Measurements from ENCODE around the gene CYB561A3. TPM values are rescaled to one million over a fixed set of nuclear protein-coding genes. Genes with fewer than 3 reads are reported as not detected.

Gene CYB561A3
- total and polyA plus RNA-seq, 9 donors: 8.8 to 21.3 (median 16.3) TPM

DNA sequence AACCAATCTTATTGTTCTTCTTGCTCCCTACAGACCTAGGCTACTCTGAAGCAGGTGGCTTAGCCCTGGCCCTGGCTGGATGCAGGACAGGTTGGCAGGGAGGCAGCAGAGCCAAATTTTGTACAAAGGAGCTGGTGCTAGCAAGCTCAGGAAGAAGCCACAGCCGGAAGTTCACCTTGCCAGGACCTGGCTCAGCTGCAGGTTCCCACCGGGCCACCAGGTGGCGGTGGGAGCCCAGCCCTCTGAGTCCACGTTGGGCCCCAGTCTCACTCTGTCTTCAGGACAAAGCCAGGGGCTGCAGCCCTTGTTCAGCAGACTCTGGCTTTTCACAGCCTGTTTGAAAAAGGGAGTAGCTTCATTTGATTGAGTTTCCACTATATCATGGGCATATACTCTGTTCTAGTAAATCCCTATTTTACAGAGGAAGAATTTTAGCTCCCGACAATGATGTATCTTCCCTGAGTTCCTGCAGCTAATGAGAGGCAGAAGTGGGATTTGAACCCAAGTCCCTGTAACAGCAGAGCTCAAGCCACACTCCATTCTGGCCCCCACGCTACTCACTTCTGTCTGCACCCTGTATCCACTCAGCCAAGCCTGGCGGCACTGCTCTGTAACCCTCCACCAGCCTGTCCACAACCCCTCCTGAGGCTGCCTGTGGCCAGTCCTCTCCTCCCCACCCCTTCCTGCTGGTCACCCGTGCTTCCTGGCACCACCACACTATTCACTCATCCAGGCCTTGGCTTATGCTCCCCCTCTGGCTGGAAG, 25.3 kb downstream of the CYB561A3 start:
- H3K4me3 ChIP-seq (ENCODE audit: low read length): no peak overlapping the region
- peaks cover 20% of the 10 kb centered on the region for H3K4me1 ChIP-seq (ENCODE audit: control insufficient read depth, insufficient read depth, low read length)
- 16% methylated on average over 6 of the region's 8 CpGs for WGBS (ENCODE audit: insufficient coverage)
- H3K9me3 ChIP-seq (replicated peaks; ENCODE audit: control insufficient read depth, low read depth, low read length): no peaks in the 10 kb centered on the region
- no peak overlapping the region for H3K27ac ChIP-seq (ENCODE audit: low read length)
- peak; percentile 80 for DNase-seq
- peaks cover 22% of the 10 kb centered on the region for H3K36me3 ChIP-seq (ENCODE audit: control insufficient read depth, insufficient read depth, low read length)
- H3K27me3 ChIP-seq (ENCODE audit: control insufficient read depth, insufficient read depth, low read length): no peaks in the 10 kb centered on the region

DNA sequence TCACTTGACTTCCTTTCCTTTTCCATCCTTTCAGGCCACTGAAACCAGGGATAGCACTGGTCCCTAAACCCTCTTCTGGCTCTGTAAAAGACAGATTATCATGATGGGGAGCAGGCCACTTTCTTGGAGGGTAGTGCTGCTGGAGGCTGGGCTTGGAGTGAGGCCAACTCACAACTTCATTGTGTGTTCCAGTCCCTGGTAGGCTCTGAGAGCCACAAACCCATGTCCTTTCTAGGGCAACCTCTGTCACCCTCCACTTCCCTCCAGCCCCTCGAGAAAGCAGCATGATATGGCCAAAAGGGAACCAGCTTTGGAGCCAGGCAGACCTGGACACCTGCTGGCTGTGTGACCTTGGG, 26.3 kb downstream of the CYB561A3 start:
- 67% methylated on average over 1 of the region's 1 CpG for WGBS (ENCODE audit: insufficient coverage)
- Histone ChIP-seq H3K4me3 (ENCODE audit: low read length) (no peak overlapping the region), H3K27ac (ENCODE audit: low read length) (no peak overlapping the region)

DNA sequence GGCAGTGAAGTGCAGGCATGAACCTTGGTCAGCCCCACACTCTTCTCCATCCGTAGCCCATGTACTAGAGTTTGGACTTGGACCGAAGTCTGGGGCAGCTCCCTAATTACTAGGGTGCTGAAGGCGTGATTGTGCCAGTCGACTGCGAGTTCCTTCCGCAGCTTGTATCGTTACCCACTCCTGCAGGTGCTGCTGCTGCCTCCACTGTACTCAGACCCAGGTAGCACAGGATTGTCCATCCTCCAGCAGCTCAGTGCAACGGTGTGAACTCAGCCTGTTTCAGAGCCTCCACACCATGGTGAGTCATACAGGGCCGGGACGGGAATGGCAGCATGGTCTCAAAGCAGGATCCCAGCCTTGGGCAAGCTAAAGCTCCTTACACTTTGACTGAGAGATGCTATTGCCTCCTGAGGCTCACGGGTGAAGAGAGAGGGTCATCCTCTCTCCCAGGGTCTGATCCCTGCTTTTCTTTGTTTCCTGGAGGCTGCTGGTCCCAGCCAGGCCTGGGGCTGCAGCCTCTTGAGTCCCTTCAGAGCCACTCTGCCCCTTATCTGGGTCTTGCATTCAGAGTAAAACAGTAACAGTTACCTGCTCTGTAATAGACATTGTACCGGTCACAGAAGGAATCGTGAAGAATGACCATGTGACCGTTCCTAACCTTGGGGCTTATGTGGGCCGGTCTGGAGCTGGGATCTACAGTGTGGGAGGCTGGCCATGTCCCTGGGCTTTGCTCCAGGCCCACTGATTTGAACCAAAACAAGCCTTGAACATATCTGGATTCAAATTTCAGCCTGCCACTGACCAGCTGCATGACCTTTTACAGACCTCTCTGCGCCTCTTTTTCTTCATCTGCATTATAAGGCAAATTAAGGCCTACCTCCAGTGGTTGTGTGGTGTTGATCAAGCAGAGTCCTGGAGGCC, 27.0 kb downstream of the CYB561A3 start:
- H3K36me3 ChIP-seq (ENCODE audit: control insufficient read depth, insufficient read depth, low read length): peaks cover 20% of the 10 kb centered on the region
- H3K27ac ChIP-seq (ENCODE audit: low read length): no peak overlapping the region
- peak; percentile 19 for DNase-seq
- no peaks in the 10 kb centered on the region for H3K27me3 ChIP-seq (ENCODE audit: control insufficient read depth, insufficient read depth, low read length)
- H3K9me3 ChIP-seq (replicated peaks; ENCODE audit: control insufficient read depth, low read depth, low read length): no peaks in the 10 kb centered on the region
- peaks cover 23% of the 10 kb centered on the region for H3K4me1 ChIP-seq (ENCODE audit: control insufficient read depth, insufficient read depth, low read length)
- 81% methylated on average over 15 of the region's 16 CpGs for WGBS (ENCODE audit: insufficient coverage)
- no peak overlapping the region for H3K4me3 ChIP-seq (ENCODE audit: low read length)

More for the DNA sequence above, 26.3 kb downstream of the CYB561A3 start:
- Histone ChIP-seq H3K9me3 (replicated peaks; ENCODE audit: control insufficient read depth, low read depth, low read length) (no peaks in the 10 kb centered on the region), H3K27me3 (ENCODE audit: control insufficient read depth, insufficient read depth, low read length) (no peaks in the 10 kb centered on the region), H3K36me3 (ENCODE audit: control insufficient read depth, insufficient read depth, low read length) (peaks cover 18% of the 10 kb centered on the region), H3K4me1 (ENCODE audit: control insufficient read depth, insufficient read depth, low read length) (peaks cover 23% of the 10 kb centered on the region)
- no peak for DNase-seq

DNA sequence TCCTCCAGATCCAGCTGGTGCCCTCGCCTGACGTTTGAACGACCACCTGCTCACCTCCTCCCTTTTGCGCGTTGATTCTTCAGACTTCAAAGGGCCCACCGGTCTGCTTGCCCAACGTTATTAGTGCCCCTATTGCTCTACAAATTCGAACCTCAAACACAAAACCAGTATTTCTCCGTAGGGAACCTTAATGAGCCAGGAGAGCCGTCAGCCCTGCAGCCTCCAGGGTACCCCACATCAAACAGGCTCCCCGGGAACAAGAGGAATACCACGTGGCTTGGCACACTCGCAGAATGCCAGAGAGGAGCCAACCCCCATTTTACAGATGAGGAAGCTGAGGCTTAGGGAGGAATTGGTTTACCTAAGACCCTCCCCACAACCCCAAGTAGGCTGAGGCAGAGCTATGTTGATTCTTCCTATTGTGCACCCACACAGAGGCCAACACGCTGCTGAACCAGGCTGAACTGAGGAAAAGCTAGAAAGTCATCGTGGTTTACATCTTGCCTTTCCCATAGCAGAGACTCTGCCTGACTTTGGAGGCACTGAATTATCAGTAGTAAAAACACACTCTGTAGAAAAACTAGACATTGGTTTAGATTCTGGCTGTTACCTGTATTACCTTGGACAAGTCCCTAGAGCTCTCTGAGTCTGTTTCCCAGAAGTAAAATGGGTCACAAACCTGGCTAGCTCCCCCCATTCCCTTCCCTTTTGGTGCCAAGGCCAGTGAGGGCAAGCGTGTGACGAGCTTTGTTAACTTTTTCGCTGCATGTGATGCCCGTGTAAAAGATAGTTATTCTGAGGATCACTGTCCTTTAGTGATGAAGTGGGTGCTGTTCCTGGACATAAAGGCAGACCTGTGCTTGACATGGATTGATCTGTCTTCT, 27.9 kb downstream of the CYB561A3 start:
- DNase-seq: peak; percentile 31
- 0% methylated on average over 10 of the region's 19 CpGs for WGBS (ENCODE audit: insufficient coverage)
- Histone ChIP-seq H3K27me3 (ENCODE audit: control insufficient read depth, insufficient read depth, low read length) (no peaks in the 10 kb centered on the region), H3K4me3 (ENCODE audit: low read length) (peak overlapping the region; percentile 80), H3K36me3 (ENCODE audit: control insufficient read depth, insufficient read depth, low read length) (peaks cover 22% of the 10 kb centered on the region), H3K27ac (ENCODE audit: low read length) (peak overlapping the region; percentile 97), H3K9me3 (replicated peaks; ENCODE audit: control insufficient read depth, low read depth, low read length) (no peaks in the 10 kb centered on the region), H3K4me1 (ENCODE audit: control insufficient read depth, insufficient read depth, low read length) (peaks cover 25% of the 10 kb centered on the region)

DNA sequence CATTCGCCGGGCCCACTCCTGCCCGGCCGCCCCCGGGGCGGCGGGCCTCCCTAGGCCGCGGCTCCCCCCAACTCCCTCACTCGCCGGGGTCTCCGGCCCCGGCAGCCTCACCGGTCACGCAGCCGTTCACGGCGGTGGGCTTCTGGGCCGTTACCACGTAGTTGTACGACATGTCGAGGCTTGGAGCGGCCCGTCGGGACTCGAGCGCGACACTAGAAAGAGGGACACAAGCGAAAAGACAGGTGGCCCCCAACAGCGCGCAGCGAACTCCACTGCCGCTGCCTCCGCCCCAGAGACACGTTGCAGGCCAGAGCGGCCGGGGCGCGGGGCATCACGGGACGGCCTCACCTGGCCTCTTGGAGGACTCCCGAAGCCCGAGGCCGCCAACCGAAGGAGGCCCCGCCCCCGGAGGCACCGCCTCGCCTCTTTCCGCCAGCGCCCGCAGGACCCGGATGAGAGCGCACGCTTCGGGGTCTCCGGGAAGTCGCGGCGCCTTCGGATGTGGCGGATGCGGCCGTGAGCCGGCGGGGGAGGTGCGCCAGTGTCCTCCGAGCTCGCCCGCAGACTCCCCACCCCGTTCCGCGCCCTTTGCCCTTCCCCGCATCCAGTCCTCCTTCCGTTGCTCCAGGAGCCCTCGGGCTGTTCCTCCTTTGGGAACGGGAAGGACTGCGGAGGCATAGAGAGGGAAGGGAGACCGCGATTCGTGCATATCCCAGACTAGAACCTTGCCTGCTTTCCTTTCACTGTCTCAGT, 28.7 kb downstream of the CYB561A3 start, which contains the start of the genes DDB1 and TKFC:
TSS of gene DDB1 (minus strand) at position 309 of the 753 bp plus-strand sequence. CDS start at position 172, 137 bp downstream.
TSS of gene TKFC (plus strand) at position 432 of the 753 bp plus-strand sequence. CDS start 1,501 bp downstream, outside the sequence.
- peak within 1 kb of the TSS; percentile 97 for H3K27ac ChIP-seq (ENCODE audit: low read length)
- peak; percentile 98 for DNase-seq
- WGBS (ENCODE audit: insufficient coverage): under 1% methylated on average over 71 of the region's 81 CpGs
- peak within 1 kb of the TSS; percentile 80 for H3K4me3 ChIP-seq (ENCODE audit: low read length)
- no peaks in the 10 kb centered on the region for H3K9me3 ChIP-seq (replicated peaks; ENCODE audit: control insufficient read depth, low read depth, low read length)
- H3K27me3 ChIP-seq (ENCODE audit: control insufficient read depth, insufficient read depth, low read length): no peaks in the 10 kb centered on the region
- peaks cover 25% of the 10 kb centered on the region for H3K4me1 ChIP-seq (ENCODE audit: control insufficient read depth, insufficient read depth, low read length)
- H3K36me3 ChIP-seq (ENCODE audit: control insufficient read depth, insufficient read depth, low read length): peaks cover 18% of the 10 kb centered on the region

DNA sequence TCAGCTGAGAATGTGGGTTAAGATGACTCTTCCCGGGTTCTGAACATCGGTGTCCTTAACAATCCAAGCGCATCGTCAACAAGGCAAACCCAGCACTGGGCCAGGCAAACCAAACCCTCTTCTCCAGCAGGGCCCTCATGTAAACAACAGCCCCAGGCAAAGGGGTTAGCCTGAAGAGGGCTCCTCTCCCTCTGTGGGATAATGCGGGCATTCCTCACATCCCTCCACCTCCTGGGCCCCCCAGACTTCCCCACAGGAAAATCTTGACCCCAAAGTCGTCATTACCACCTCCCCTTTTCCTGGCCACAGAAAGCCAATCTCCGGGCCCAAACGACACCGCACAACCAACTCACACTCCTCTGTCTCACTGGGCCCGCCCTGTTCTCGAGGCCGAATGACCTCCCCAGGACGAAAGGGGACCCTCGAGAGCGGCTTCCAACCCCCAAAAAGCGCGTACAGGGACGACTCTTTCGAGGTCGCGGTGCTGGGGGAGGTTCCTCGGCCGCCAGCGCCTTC, 29.3 kb downstream of the CYB561A3 start:
- H3K36me3 ChIP-seq (ENCODE audit: control insufficient read depth, insufficient read depth, low read length): peaks cover 24% of the 10 kb centered on the region
- whole genome bisulfite sequencing (ENCODE audit: insufficient coverage): 0% methylated on average over 22 of the region's 24 CpGs
- no peaks in the 10 kb centered on the region for H3K9me3 ChIP-seq (replicated peaks; ENCODE audit: control insufficient read depth, low read depth, low read length)
- peak; percentile 31 for DNase-seq
- H3K27me3 ChIP-seq (ENCODE audit: control insufficient read depth, insufficient read depth, low read length): no peaks in the 10 kb centered on the region
- H3K4me1 ChIP-seq (ENCODE audit: control insufficient read depth, insufficient read depth, low read length): peaks cover 25% of the 10 kb centered on the region
- H3K27ac ChIP-seq (ENCODE audit: low read length): peak overlapping the region; percentile 88
- H3K4me3 ChIP-seq (ENCODE audit: low read length): peak overlapping the region; percentile 80

DNA sequence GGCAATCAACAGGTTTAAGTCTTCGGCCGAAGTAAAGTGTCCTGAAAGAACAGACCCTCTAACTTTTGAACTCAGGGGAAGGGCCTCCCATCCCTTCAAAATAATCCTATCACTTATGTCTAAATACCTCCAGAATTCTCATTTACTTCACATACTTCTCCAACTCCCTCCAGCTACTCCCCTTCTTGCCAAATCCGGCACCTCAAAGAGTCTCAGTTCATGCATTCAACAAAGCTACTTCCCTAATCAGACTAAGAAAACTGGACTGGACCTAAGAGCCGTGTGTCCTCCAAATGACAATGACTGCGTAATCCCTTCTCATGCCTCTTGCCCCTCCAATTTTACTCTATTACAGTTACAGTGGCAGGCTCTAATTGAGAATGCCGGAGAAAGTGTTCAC, 30.0 kb downstream of the CYB561A3 start:
- H3K27me3 ChIP-seq (ENCODE audit: control insufficient read depth, insufficient read depth, low read length): no peaks in the 10 kb centered on the region
- no peaks in the 10 kb centered on the region for H3K9me3 ChIP-seq (replicated peaks; ENCODE audit: control insufficient read depth, low read depth, low read length)
- 73% methylated on average over 6 of the region's 6 CpGs for WGBS (ENCODE audit: insufficient coverage)
- H3K4me1 ChIP-seq (ENCODE audit: control insufficient read depth, insufficient read depth, low read length): peaks cover 25% of the 10 kb centered on the region
- H3K27ac ChIP-seq (ENCODE audit: low read length): no peak overlapping the region
- DNase-seq: no peak
- peaks cover 30% of the 10 kb centered on the region for H3K36me3 ChIP-seq (ENCODE audit: control insufficient read depth, insufficient read depth, low read length)
- H3K4me3 ChIP-seq (ENCODE audit: low read length): peak overlapping the region; percentile 80

DNA sequence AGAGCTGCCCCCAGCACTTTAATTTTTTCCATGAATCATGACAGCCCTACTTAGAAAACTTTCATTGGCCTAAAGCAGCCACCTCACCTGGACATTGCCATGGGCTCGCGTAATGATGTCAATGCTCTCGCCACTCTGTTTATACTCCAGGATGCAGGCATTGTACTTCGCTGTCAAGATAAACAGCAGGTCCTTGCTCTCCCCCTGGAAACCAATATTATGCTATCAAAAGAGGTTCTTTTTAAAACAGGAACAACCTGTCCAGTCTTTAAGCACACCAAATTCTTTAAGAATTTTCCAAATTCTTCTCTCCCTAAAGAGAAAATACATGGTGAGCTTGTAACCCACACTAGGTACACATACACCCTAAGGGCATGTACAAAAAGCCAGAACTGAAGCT, 31.8 kb downstream of the CYB561A3 start:
- H3K36me3 ChIP-seq (ENCODE audit: control insufficient read depth, insufficient read depth, low read length): peaks cover 46% of the 10 kb centered on the region
- peaks cover 18% of the 10 kb centered on the region for H3K4me1 ChIP-seq (ENCODE audit: control insufficient read depth, insufficient read depth, low read length)
- WGBS (ENCODE audit: insufficient coverage): 94% methylated on average over 4 of the region's 4 CpGs
- no peak for DNase-seq
- no peak overlapping the region for H3K4me3 ChIP-seq (ENCODE audit: low read length)
- H3K27ac ChIP-seq (ENCODE audit: low read length): no peak overlapping the region
- H3K9me3 ChIP-seq (replicated peaks; ENCODE audit: control insufficient read depth, low read depth, low read length): no peaks in the 10 kb centered on the region
- no peaks in the 10 kb centered on the region for H3K27me3 ChIP-seq (ENCODE audit: control insufficient read depth, insufficient read depth, low read length)

DNA sequence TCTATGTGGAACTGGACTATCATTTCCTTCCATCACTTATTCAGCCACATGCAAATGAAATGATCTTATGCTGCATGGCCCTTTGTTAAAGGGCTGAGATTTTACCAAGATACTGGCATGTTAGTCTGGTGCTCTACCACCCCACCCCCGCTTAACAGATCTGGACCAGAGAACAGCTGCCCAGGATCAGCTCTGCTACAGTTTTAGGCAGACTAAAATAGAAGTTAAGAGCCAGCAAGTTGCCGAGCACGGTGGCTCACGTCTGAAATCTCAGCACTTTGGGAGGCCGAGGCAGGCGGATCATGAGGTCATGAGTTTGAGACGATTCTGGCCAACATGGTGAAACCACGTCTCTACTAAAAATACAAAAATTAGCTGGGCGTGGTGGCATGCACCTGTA, 33.3 kb downstream of the CYB561A3 start:
- H3K4me3 ChIP-seq (ENCODE audit: low read length): no peak overlapping the region
- H3K27ac ChIP-seq (ENCODE audit: low read length): peak overlapping the region; percentile 62
- peaks cover 57% of the 10 kb centered on the region for H3K36me3 ChIP-seq (ENCODE audit: control insufficient read depth, insufficient read depth, low read length)
- H3K27me3 ChIP-seq (ENCODE audit: control insufficient read depth, insufficient read depth, low read length): no peaks in the 10 kb centered on the region
- no peaks in the 10 kb centered on the region for H3K9me3 ChIP-seq (replicated peaks; ENCODE audit: control insufficient read depth, low read depth, low read length)
- 84% methylated on average over 9 of the region's 9 CpGs for WGBS (ENCODE audit: insufficient coverage)
- peaks cover 12% of the 10 kb centered on the region for H3K4me1 ChIP-seq (ENCODE audit: control insufficient read depth, insufficient read depth, low read length)
- DNase-seq: peak; percentile 26
